Measurements from ENCODE around the gene TK2. TPM values are rescaled to one million over a fixed set of nuclear protein-coding genes. Genes with fewer than 3 reads are reported as not detected.
"Not testable (repeated sequence)": the region's sequence is repeated elsewhere in the genome, so short reads cannot be mapped to it uniquely, and the experiment has no call there.

The TK2 gene
- total and polyA plus RNA-seq, 7 donors = 4.0 to 14.7 (median 10.0) TPM

GRCh38 chr16:66507731-66508239, 42.1 kb downstream of the TK2 start:
- Histone ChIP-seq H3K27ac (no peak overlapping the region), H3K9me3 (no peaks in the 10 kb centered on the region), H3K27me3 (ENCODE audit: insufficient read depth in 3 of 3, low read length in 2 of 3) (no peaks in the 10 kb centered on the region), H3K36me3 (ENCODE audit: insufficient read depth in 1 of 2, low read depth in 1 of 2) (peaks cover 0 to 52% of the 10 kb centered on the region in 2 donors), H3K4me1 (peaks cover 24% of the 10 kb centered on the region), H3K4me3 (no peak overlapping the region)
- TF ChIP-seq CTCF (IDR thresholded peaks at IDR 0.05) = no peak
- ATAC-seq (no peak), DNase-seq (no peak)
- WGBS, 3 donors = 85 to 93% (median 89%) methylated on average over 4 of the region's 4 CpGs
- intact Hi-C loops (cut with DNase I) = no loop called here

GRCh38 chr16:66503612-66504011, 46.3 kb downstream of the TK2 start:
- intact Hi-C loops (cut with DNase I) = no loop called here
- no peak for DNase-seq
- no peak for TF ChIP-seq CTCF (IDR thresholded peaks at IDR 0.05)
- Histone ChIP-seq H3K36me3 (ENCODE audit: insufficient read depth in 1 of 2, low read depth in 1 of 2) (peaks cover 0 to 18% of the 10 kb centered on the region in 2 donors), H3K9me3 (no peaks in the 10 kb centered on the region), H3K4me3 (no peak overlapping the region), H3K27ac (no peak overlapping the region), H3K4me1 (peaks cover 22% of the 10 kb centered on the region), H3K27me3 (ENCODE audit: insufficient read depth in 3 of 3, low read length in 2 of 3) (no peaks in the 10 kb centered on the region)
- ATAC-seq = no peak
- 87 to 93% (median 87%) methylated on average over 3 of the region's 3 CpGs for WGBS, 3 donors

- WGBS, 3 donors = 21 to 46% (median 45%) methylated on average over 2 of the region's 2 CpGs
- intact Hi-C loops (cut with DNase I) = no loop called here
- no peak overlapping the region for H3K4me3 ChIP-seq
- peaks cover 0 to 12% of the 10 kb centered on the region in 2 donors for H3K36me3 ChIP-seq (ENCODE audit: insufficient read depth in 1 of 2, low read depth in 1 of 2)
- no peaks in the 10 kb centered on the region for H3K27me3 ChIP-seq (ENCODE audit: insufficient read depth in 3 of 3, low read length in 2 of 3)
- DNase-seq (no peak), ATAC-seq (peak; percentile 55 to 86 (median 77))
- no peaks in the 10 kb centered on the region for H3K9me3 ChIP-seq
- no peak for TF ChIP-seq CTCF (IDR thresholded peaks at IDR 0.05)
- H3K4me1 ChIP-seq = peaks cover 22% of the 10 kb centered on the region
- H3K27ac ChIP-seq = no peak overlapping the region
Observed at GRCh38 chr16:66503030-66503429, 46.9 kb downstream of the TK2 start.

- ATAC-seq (peak; percentile 39 to 93 (median 90)), DNase-seq (peak; percentile 76 to 89)
- TF ChIP-seq CTCF (IDR thresholded peaks at IDR 0.05) = no peak
- intact Hi-C loops (cut with DNase I) = no loop called here
- H3K27me3 ChIP-seq (ENCODE audit: insufficient read depth in 3 of 3, low read length in 2 of 3) = no peaks in the 10 kb centered on the region
- H3K9me3 ChIP-seq = no peaks in the 10 kb centered on the region
- peaks cover 22% of the 10 kb centered on the region for H3K4me1 ChIP-seq
- H3K36me3 ChIP-seq (ENCODE audit: insufficient read depth in 1 of 2, low read depth in 1 of 2) = peaks cover 0 to 6% of the 10 kb centered on the region in 2 donors
- no peak overlapping the region for H3K27ac ChIP-seq
- WGBS, 3 donors = 52 to 68% (median 55%) methylated on average over 12 of the region's 12 CpGs
- no peak overlapping the region for H3K4me3 ChIP-seq
Observed at GRCh38 chr16:66502020-66502913, 47.7 kb downstream of the TK2 start.

GRCh38 chr16:66501563-66501962, 48.4 kb downstream of the TK2 start:
- H3K27ac ChIP-seq; H3K27me3 ChIP-seq (ENCODE audit: insufficient read depth in 3 of 3, low read length in 2 of 3); DNase-seq; H3K36me3 ChIP-seq (ENCODE audit: insufficient read depth in 1 of 2, low read depth in 1 of 2); H3K4me3 ChIP-seq; ATAC-seq; intact Hi-C loops (cut with DNase I); H3K9me3 ChIP-seq: not testable (repeated sequence)
- WGBS, 3 donors = 96 to 98% (median 96%) methylated on average over 4 of the region's 4 CpGs
- H3K4me1 ChIP-seq = peaks cover 22% of the 10 kb centered on the region

- whole genome bisulfite sequencing, 3 donors = 80 to 95% (median 90%) methylated on average over 1 of the region's 2 CpGs
- DNase-seq; H3K4me1 ChIP-seq; H3K27ac ChIP-seq; H3K9me3 ChIP-seq; ATAC-seq; H3K36me3 ChIP-seq (ENCODE audit: insufficient read depth in 1 of 2, low read depth in 1 of 2); intact Hi-C loops (cut with DNase I); H3K4me3 ChIP-seq; H3K27me3 ChIP-seq (ENCODE audit: insufficient read depth in 3 of 3, low read length in 2 of 3): not testable (repeated sequence)
Observed at GRCh38 chr16:66497921-66498320, 52.0 kb downstream of the TK2 start.

GRCh38 chr16:66496226-66496625, 53.7 kb downstream of the TK2 start:
- DNase-seq; H3K27me3 ChIP-seq (ENCODE audit: insufficient read depth in 3 of 3, low read length in 2 of 3); H3K9me3 ChIP-seq; H3K36me3 ChIP-seq (ENCODE audit: insufficient read depth in 1 of 2, low read depth in 1 of 2); H3K4me3 ChIP-seq; H3K4me1 ChIP-seq; H3K27ac ChIP-seq; intact Hi-C loops (cut with DNase I); ATAC-seq: not testable (repeated sequence)
- WGBS, 3 donors = 98 to 100% (median 100%) methylated on average over 3 to 6 of the region's 10 CpGs
